K562 (cell line): ENCODE results near the gene LSM4. TPM values are rescaled to one million over a fixed set of nuclear protein-coding genes. Genes with fewer than 3 reads are reported as not detected.

Experiments used
- BCOR ChIP-seq: fragments of 450-650 bp; IDR thresholded peaks from 2 replicates; pipeline ENCODE4 v1.6.1; 2016
- BRCA1 ChIP-seq, 2 experiments: fragments of 450-650 bp in 1 of 2; sonication (generic) in 1 of 2; formaldehyde crosslinking in 1 of 2; IDR thresholded peaks; 2 replicates each; pipeline versions ENCODE4 v1.5.0 to v1.6.1; 2017 to 2020; ENCODE audit warnings: mild to moderate bottlenecking in 1 of 2, missing genetic modification reagents in 1 of 2
- C11orf30 ChIP-seq: fragments of 450-650 bp; IDR thresholded peaks from 2 replicates; pipeline ENCODE4 v1.6.1; 2016; ENCODE audit warnings: low read depth, mild to moderate bottlenecking
- CBFA2T2 ChIP-seq: fragments of 450-650 bp; conservative IDR thresholded peaks from 2 replicates; pipeline ENCODE4 v1.6.1; 2017; ENCODE audit warnings: mild to moderate bottlenecking
- CHD4 ChIP-seq: fragments of 200-600 bp; sonication (generic); IDR thresholded peaks from 3 replicates; pipeline ENCODE4 v1.6.1; 2012; ENCODE audit warnings: low read depth, mild to moderate bottlenecking, mixed read lengths, low read length, inconsistent platforms; ENCODE audit not compliant: insufficient read depth, insufficient replicate concordance, poor library complexity, severe bottlenecking
- E2F5 ChIP-seq: sonication (generic); formaldehyde crosslinking; IDR thresholded peaks from 2 replicates; pipeline ENCODE4 v1.8.0; 2022; ENCODE audit warnings: mild to moderate bottlenecking, missing genetic modification reagents
- EP300 ChIP-seq: IDR thresholded peaks from 2 replicates; pipeline ENCODE4 v1.6.1; 2012; ENCODE audit warnings: low read length, improper control_type of control experiment
- HLTF ChIP-seq: fragments of 450-650 bp; IDR thresholded peaks from 2 replicates; pipeline ENCODE4 v1.6.1; 2016
- ID3 ChIP-seq, 2 experiments: fragments of 250-450 bp in 1 of 2; fragments of 450-650 bp in 1 of 2; sonication (Bioruptor Pico) in 1 of 2; IDR thresholded peaks; 2 replicates each; pipeline versions ENCODE4 v1.6.1 to v1.8.0; 2016 to 2021; ENCODE audit warnings: mild to moderate bottlenecking in 2 of 2, moderate library complexity in 2 of 2, missing compliant biosample characterization in 1 of 2, missing genetic modification characterization in 1 of 2
- IRF9 ChIP-seq: fragments of 450-650 bp; IDR thresholded peaks from 2 replicates; pipeline ENCODE4 v1.6.1; 2016; ENCODE audit warnings: missing biosample characterization, missing genetic modification characterization
- KDM5B ChIP-seq: fragments of 200-600 bp; sonication (generic); IDR thresholded peaks from 2 replicates; pipeline ENCODE4 v1.6.1; 2012; ENCODE audit warnings: low read depth, mild to moderate bottlenecking, moderate library complexity, low read length, control low read depth, inconsistent platforms; ENCODE audit not compliant: insufficient replicate concordance
- MBD2 ChIP-seq: sonication (generic); IDR thresholded peaks from 2 replicates; pipeline ENCODE4 v1.6.1; 2016; ENCODE audit warnings: low read depth, borderline replicate concordance
- PCBP1 ChIP-seq: fragments of 200-400 bp; formaldehyde crosslinking; IDR thresholded peaks from 2 replicates; pipeline ENCODE4 v1.6.1; 2018; ENCODE audit warnings: mild to moderate bottlenecking, low read depth, low read length; ENCODE audit not compliant: poor library complexity, severe bottlenecking
- RBM17 ChIP-seq: fragments of 200-400 bp; formaldehyde crosslinking; IDR thresholded peaks from 2 replicates; pipeline ENCODE4 v1.6.1; 2017; ENCODE audit warnings: low read depth, mild to moderate bottlenecking, low read length, borderline replicate concordance
- RCOR1 ChIP-seq, 2 experiments: IDR thresholded peaks; 2 replicates each; pipeline ENCODE4 v1.6.1; 2012; ENCODE audit warnings: low read depth in 2 of 2, low read length in 2 of 2, borderline replicate concordance in 1 of 2, improper control_type of control experiment in 1 of 2
- SETDB1 ChIP-seq: IDR thresholded peaks from one replicate; pipeline ENCODE4 v1.6.1; 2012; ENCODE audit warnings: low read length, control low read depth, inconsistent platforms
- SMARCB1 ChIP-seq: IDR thresholded peaks from 2 replicates; pipeline ENCODE4 v1.6.1; 2011; ENCODE audit warnings: improper control_type of control experiment, low read depth; ENCODE audit not compliant: insufficient read length
- TOE1 ChIP-seq, 2 experiments: fragments of 450-650 bp in 1 of 2; sonication (generic) in 1 of 2; formaldehyde crosslinking in 1 of 2; IDR thresholded peaks; 2 replicates each; pipeline versions ENCODE4 v1.7.1 to v1.8.0; 2016 to 2022; ENCODE audit warnings: borderline replicate concordance in 2 of 2, mild to moderate bottlenecking in 2 of 2, antibody characterized with exemption in 1 of 2, inconsistent platforms in 1 of 2, low read depth in 1 of 2, missing genetic modification reagents in 1 of 2, moderate library complexity in 1 of 2
- U2AF1 ChIP-seq: fragments of 200-400 bp; formaldehyde crosslinking; optimal IDR thresholded peaks from 2 replicates; pipeline ENCODE3; 2017; ENCODE audit warnings: mild to moderate bottlenecking, low read depth, low read length, moderate library complexity
- ZC3H11A ChIP-seq: IDR thresholded peaks from 2 replicates; pipeline ENCODE4 v1.6.1; 2012; ENCODE audit warnings: low read depth, low read length, improper control_type of control experiment
- ZNF354B ChIP-seq: fragments of 250-450 bp; sonication (Bioruptor Pico); IDR thresholded peaks from 2 replicates; pipeline ENCODE4 v1.4.0; 2020
- ZNF41 ChIP-seq: fragments of 250-450 bp; sonication (Bioruptor Pico); conservative IDR thresholded peaks from 2 replicates; pipeline ENCODE4 v1.4.0; 2020; ENCODE audit warnings: mild to moderate bottlenecking
- ZNF655 ChIP-seq: fragments of 250-450 bp; sonication (Bioruptor Pico); IDR thresholded peaks from 2 replicates; pipeline ENCODE4 v1.5.0; 2021
- ZNF766 ChIP-seq: fragments of 200-800 bp; sonication (Bioruptor generic); conservative IDR thresholded peaks from 2 replicates; pipeline ENCODE4 v1.6.1; 2016; ENCODE audit warnings: missing genetic modification characterization, missing compliant biosample characterization
- ZNF830 ChIP-seq: fragments of 250-450 bp; sonication (Bioruptor Pico); IDR thresholded peaks from 2 replicates; pipeline ENCODE4 v1.5.0; 2021; ENCODE audit warnings: mild to moderate bottlenecking
- polyA plus RNA-seq, 8 experiments: library from polyadenylated mRNA; depleted of rRNA in 4 of 8; stranded (reverse) in 5 of 8; unstranded in 3 of 8; fragments of >200 nt; fragmentation: Nextera tagmentation in 2 of 8; fragmentation: Illumina TruSeq in 1 of 8; extraction: Ambion mirVana in 2 of 8; extraction: Trizol in 1 of 8; gene quantifications; 2 replicates each; pipeline versions ENCODE4 v1.2.1 to v1.2.3, GENCODE V29; 2011 to 2014; ENCODE audit warnings: inconsistent platforms in 1 of 8, missing spikeins in 1 of 8
- total RNA-seq, 7 experiments: library from RNA; depleted of rRNA in 6 of 7; stranded (reverse); fragments of >200 nt in 6 of 7; fragmentation: Illumina TruSeq in 2 of 7; extraction: Trizol in 2 of 7; gene quantifications; 2 replicates each; pipeline versions ENCODE4 v1.2.1 to v1.2.3, GENCODE V29; 2011 to 2021; ENCODE audit warnings: low replicate concordance in 1 of 7

Gene LSM4
- total and polyA plus RNA-seq, 9 of the 15 experiments (the other 6 are each of a cell fraction or from before 2014, with no cell fraction given), result 11.9 to 763 (median 202) TPM

DNA sequence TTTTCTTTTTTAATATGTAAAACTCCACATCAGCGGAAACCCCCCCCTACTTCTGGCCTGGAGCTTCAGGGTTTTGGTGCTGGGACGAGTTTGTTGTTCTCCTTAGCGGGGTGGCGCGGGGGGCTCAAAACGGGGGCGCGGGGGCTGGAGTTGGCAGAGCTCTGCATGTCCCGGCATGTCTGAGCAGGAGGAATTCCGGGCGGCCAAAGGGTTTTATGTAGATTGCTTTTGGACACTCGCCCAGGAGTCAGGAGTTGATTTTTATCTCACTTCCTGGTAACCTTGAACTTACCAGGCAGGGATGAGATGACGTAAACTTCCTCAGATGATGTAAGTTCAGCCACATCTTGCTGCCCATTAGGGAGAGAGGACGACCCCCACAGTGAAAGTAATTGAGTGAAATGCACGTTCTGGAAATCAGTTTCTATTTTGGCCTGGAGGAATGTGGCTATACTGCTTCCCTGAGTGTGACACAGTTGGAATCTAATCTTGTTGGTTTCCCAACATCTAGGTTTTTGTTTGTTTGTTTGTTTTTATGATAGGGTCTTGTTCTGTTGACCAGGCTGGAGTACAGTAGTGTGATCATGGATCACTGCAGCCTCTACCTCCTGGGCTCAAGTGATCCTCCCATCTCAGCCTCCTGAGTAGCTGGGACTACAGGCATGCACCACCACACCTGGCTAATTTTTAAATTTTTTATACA is 42.1 kb upstream of the LSM4 start (continued):
- TF ChIP-seq TOE1 (IDR thresholded peaks at IDR 0.05; ENCODE audit: borderline replicate concordance) (peak; percentile 75), TOE1 (CRISPR knock-in tag; IDR thresholded peaks at IDR 0.05; ENCODE audit: borderline replicate concordance, low read depth) (no peak), ZNF354B (CRISPR knock-in tag) (no peak; the same call in 1 of the 2 replicates), U2AF1 (no peak), EP300 (peak; percentile 98), ZNF41 (CRISPR knock-in tag) (peak; percentile 69), RCOR1 (IDR thresholded peaks at IDR 0.05; ENCODE audit: borderline replicate concordance in 1 of 2, low read depth in 2 of 2, low read length in 2 of 2) (peak in 1 of 2 experiments; percentile 87; a peak in 2 of 4 replicates), BRCA1 (IDR thresholded peaks at IDR 0.05) (no peak), BRCA1 (CRISPR knock-in tag; IDR thresholded peaks at IDR 0.05) (no peak), ZNF766 (peak; percentile 65; the same call in 1 of the 2 replicates), ID3 (CRISPR knock-in tag; IDR thresholded peaks at IDR 0.05) (0 out of 2 replicates have a peak, but pooled peaks have one; percentile 35), ID3 (tag; IDR thresholded peaks at IDR 0.05) (no peak; the same call in 1 of the 2 replicates), KDM5B (no peak), RBM17 (no peak), ZNF830 (no peak), ZC3H11A (no peak), CBFA2T2 (no peak), C11orf30 (peak; percentile 59), SETDB1 (no peak), CHD4 (no peak), BCOR (peak; percentile 61), HLTF (peak; percentile 61; the same call in 1 of the 2 replicates), IRF9 (tag) (peak; percentile 93), PCBP1 (no peak), ZNF655 (CRISPR knock-in tag) (no peak), MBD2 (no peak), E2F5 (CRISPR knock-in tag) (no peak), SMARCB1 (no peak)
